Uterus (tissue), 4 donors: ENCODE data around the gene DNAH6. TPM values are rescaled to one million over a fixed set of nuclear protein-coding genes. Genes with fewer than 3 reads are reported as not detected.

Experiments used
- DNase-seq, 2 donors: peaks; one replicate each; pipeline ENCODE4 v3.0.0-alpha.2; 2019 to 2020
- H3K27ac ChIP-seq, 2 donors: fragments of 200-600 bp; sonication (generic); 1 replicate in 1 of 2; 2 replicates in 1 of 2; pipeline ENCODE4 v1.5.1; 2016 to 2018
- H3K27me3 ChIP-seq, 2 donors: fragments of 200-600 bp; sonication (generic); one replicate each; pipeline ENCODE4 v1.5.1; 2018 to 2019; ENCODE audit warnings: control low read depth in 1 of 2
- H3K36me3 ChIP-seq, 2 donors: fragments of 200-600 bp; sonication (generic); one replicate each; pipeline ENCODE4 v1.5.1; 2019; ENCODE audit warnings: control low read depth in 1 of 2
- H3K4me1 ChIP-seq, 2 donors: fragments of 200-600 bp; sonication (generic); one replicate each; pipeline ENCODE4 v1.5.1; 2018 to 2019; ENCODE audit warnings: control low read depth in 1 of 2
- H3K4me3 ChIP-seq, 2 donors: fragments of 200-600 bp; sonication (generic); 1 replicate in 1 of 2; 2 replicates in 1 of 2; pipeline ENCODE4 v1.5.1; 2018 to 2019; ENCODE audit warnings: mild to moderate bottlenecking in 1 of 2
- H3K9me3 ChIP-seq, 2 donors: fragments of 200-600 bp; sonication (generic); one replicate each; pipeline ENCODE4 v1.5.1; 2019; ENCODE audit warnings: control low read depth in 1 of 2
- POLR2A ChIP-seq, 2 donors: fragments of 450-650 bp; IDR thresholded peaks; one replicate each; pipeline ENCODE4 v1.6.1; 2016; ENCODE audit warnings: antibody characterized with exemption in 2 of 2, mild to moderate bottlenecking in 1 of 2, moderate library complexity in 1 of 2
- intact Hi-C: fragments of 100-400 bp; cut with DNase I; formaldehyde crosslinking; loops from one replicate; pipeline ENCODE4 v1.15.1; 2023; ENCODE audit warnings: low total_unique reads
- total RNA-seq, 4 donors: library from RNA; depleted of rRNA in 3 of 4; stranded (reverse); fragments of >200 nt in 3 of 4; gene quantifications; one replicate each; pipeline versions ENCODE4 v1.1.0 to v1.2.4, GENCODE V29; 2014 to 2023
- TF ChIP-seq, protein P1 (sequence below), 4 experiments: fragments of 200-600 bp in 2 of 4; fragments of 450-650 bp in 2 of 4; sonication (generic) in 2 of 4; IDR thresholded peaks; one replicate each; pipeline ENCODE4 v1.5.1; 2016 to 2019; ENCODE audit warnings: antibody characterized with exemption in 4 of 4, mild to moderate bottlenecking in 2 of 4, moderate library complexity in 1 of 4
- donor health status: DM: yes; HTN: yes; CAD: no.

The DNAH6 gene
- total RNA-seq, 4 donors from 2014 or later, result 1.0 to 8.4 (median 2.7) TPM

DNA sequence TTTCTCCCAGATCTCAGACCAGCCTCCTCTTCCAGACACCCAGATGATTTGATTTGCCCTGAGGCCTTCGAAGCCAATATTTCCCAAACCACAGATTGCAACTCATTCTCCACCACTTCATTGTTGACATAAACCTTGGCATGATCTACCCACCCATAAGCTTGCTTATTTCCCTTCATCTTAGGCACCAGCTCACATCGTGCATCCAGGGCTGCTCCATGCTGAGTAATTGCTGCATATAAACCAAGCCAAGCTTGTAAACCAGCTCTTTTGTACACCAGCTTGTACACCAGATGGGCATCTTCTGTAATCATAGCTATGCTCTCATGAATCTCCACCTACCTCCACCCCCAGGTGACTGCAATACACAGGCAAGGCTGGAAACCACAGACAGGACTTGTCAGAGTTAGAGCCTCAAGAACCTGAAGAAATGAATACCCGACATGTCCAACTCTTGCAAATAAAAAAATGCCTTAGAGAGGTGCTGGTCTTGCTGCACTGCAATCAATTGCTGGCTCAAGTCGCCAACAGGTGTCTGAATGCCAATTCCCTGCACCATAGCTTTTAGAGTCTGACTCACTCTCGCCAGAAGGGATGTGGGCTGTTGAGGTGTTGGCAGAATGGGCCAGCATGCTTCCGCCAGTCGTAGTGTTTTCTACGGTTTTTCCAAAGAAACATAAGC, 333.1 kb downstream of the DNAH6 start:
- no peaks in the 10 kb centered on the region for H3K9me3 ChIP-seq
- H3K4me3 ChIP-seq, result no peak overlapping the region
- intact Hi-C loops, result no loop called here
- H3K27me3 ChIP-seq, result no peaks in the 10 kb centered on the region
- H3K36me3 ChIP-seq, result no peaks in the 10 kb centered on the region
- no peak for TF ChIP-seq POLR2A (IDR thresholded peaks at IDR 0.05)
- TF ChIP-seq, protein P1, sequence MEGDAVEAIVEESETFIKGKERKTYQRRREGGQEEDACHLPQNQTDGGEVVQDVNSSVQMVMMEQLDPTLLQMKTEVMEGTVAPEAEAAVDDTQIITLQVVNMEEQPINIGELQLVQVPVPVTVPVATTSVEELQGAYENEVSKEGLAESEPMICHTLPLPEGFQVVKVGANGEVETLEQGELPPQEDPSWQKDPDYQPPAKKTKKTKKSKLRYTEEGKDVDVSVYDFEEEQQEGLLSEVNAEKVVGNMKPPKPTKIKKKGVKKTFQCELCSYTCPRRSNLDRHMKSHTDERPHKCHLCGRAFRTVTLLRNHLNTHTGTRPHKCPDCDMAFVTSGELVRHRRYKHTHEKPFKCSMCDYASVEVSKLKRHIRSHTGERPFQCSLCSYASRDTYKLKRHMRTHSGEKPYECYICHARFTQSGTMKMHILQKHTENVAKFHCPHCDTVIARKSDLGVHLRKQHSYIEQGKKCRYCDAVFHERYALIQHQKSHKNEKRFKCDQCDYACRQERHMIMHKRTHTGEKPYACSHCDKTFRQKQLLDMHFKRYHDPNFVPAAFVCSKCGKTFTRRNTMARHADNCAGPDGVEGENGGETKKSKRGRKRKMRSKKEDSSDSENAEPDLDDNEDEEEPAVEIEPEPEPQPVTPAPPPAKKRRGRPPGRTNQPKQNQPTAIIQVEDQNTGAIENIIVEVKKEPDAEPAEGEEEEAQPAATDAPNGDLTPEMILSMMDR (IDR thresholded peaks at IDR 0.05), result no peak
- no peaks in the 10 kb centered on the region for H3K4me1 ChIP-seq
- no peak overlapping the region for H3K27ac ChIP-seq
- no peak for DNase-seq

DNA sequence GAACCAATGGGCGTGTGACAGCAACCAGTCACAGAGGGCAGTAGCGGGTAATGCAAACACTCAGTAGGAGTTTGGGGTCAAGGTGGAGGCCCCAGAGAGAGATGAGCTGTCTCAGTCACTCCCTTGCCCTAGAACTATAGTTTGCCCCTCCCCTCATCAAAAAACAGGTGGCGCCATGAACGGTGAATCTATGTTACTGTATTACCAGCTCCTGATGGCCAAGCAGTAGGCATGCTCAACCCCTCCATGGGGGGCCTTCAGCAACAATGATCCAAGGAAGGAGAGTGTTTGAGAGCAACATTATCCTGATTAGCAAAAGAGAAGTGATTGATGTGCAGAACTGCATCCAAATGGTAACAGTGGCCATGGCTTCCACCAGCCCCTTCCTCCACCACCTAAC, 334.2 kb downstream of the DNAH6 start:
- TF ChIP-seq, protein P1 (IDR thresholded peaks at IDR 0.05), result no peak
- TF ChIP-seq POLR2A (IDR thresholded peaks at IDR 0.05), result no peak
- no peak overlapping the region for H3K27ac ChIP-seq
- no peaks in the 10 kb centered on the region for H3K4me1 ChIP-seq
- intact Hi-C loops, result no loop called here
- no peak for DNase-seq
- H3K36me3 ChIP-seq, result no peaks in the 10 kb centered on the region
- no peak overlapping the region for H3K4me3 ChIP-seq
- no peaks in the 10 kb centered on the region for H3K9me3 ChIP-seq
- H3K27me3 ChIP-seq, result no peaks in the 10 kb centered on the region

DNA sequence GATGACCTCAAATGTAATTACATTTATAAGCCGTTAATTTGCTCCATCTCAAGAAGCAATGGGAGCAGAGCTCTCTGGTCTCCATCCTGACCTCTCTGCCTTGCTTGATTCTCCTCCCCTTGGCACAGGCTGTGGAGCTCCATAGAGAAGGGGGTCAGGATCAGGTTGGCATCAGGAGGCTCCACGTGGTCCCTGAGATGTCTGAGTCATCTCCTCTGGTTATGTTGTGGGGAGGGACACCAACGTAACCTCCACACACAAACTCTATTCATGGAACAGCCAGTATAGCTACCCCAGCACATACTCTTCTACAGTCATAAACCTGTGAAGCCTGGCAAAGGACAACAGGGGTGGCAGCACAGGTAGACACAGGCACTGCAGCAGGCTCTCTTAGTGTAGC, 335.6 kb downstream of the DNAH6 start:
- Histone ChIP-seq H3K27me3 (no peaks in the 10 kb centered on the region), H3K36me3 (no peaks in the 10 kb centered on the region), H3K27ac (no peak overlapping the region), H3K4me3 (no peak overlapping the region), H3K9me3 (no peaks in the 10 kb centered on the region), H3K4me1 (no peaks in the 10 kb centered on the region)
- DNase-seq, result no peak
- intact Hi-C loops, result no loop called here
- TF ChIP-seq, protein P1 (IDR thresholded peaks at IDR 0.05), result no peak
- no peak for TF ChIP-seq POLR2A (IDR thresholded peaks at IDR 0.05)

DNA sequence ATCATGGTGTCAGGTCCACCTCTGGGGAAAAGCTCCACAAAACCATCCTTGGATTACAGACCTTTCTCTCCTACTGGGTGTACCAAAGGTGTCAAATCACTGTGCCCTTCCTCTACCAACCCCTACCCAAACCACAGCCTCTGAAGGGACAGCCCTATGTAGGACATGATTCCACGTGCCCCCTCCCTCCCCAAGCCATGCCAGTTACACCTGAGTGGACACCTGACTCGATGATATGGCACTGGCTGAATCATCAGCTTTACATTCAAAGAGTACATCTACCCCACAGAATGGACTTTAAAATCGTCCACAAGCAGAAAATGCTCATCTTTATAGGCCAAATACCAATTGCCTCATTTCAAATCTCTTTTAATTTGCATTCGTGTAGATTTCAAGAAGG, 338.6 kb downstream of the DNAH6 start:
- no peak overlapping the region for H3K27ac ChIP-seq
- intact Hi-C loops, result no loop called here
- H3K4me3 ChIP-seq, result no peak overlapping the region
- H3K36me3 ChIP-seq, result no peaks in the 10 kb centered on the region
- no peaks in the 10 kb centered on the region for H3K27me3 ChIP-seq
- DNase-seq, result no peak
- no peak for TF ChIP-seq POLR2A (IDR thresholded peaks at IDR 0.05)
- TF ChIP-seq, protein P1 (IDR thresholded peaks at IDR 0.05), result no peak
- H3K4me1 ChIP-seq, result no peaks in the 10 kb centered on the region
- H3K9me3 ChIP-seq, result no peaks in the 10 kb centered on the region

DNA sequence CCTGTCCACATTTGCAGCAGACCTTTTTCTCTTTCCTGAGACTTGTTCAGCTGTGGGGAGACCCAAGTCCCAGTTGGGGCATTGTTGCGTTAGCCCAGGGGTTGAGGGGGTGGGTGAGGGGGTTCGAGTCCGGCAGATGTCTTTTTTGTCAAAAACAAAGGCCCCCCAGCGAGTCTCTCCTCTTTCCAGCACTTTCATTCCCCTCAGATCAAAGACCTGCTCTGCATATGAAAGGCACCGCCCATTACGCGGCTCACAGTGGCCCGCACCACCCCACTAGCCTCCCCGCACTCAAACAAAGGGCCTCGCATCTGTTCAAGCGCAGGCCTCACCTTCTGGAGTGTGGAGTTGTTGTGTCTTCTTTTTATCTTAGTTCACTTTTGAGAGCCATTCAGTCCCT, 339.4 kb downstream of the DNAH6 start:
- H3K4me3 ChIP-seq, result no peak overlapping the region
- no peaks in the 10 kb centered on the region for H3K9me3 ChIP-seq
- no peaks in the 10 kb centered on the region for H3K4me1 ChIP-seq
- DNase-seq, result no peak
- H3K36me3 ChIP-seq, result no peaks in the 10 kb centered on the region
- TF ChIP-seq, protein P1 (IDR thresholded peaks at IDR 0.05), result no peak
- TF ChIP-seq POLR2A (IDR thresholded peaks at IDR 0.05), result no peak
- no peaks in the 10 kb centered on the region for H3K27me3 ChIP-seq
- no peak overlapping the region for H3K27ac ChIP-seq
- intact Hi-C loops, result no loop called here
